Fibroblast of mammary gland (primary cell): Measurements from ENCODE around the gene PRRT2.

Source experiments
- DNase-seq: peaks from one replicate; pipeline ENCODE4 v3.0.0-alpha.2; 2010; ENCODE audit warnings: low read depth
- H3K4me3 ChIP-seq: 2 replicates; pipeline ENCODE4 v1.5.1; 2011; ENCODE audit warnings: low read depth, mild to moderate bottlenecking, low read length, moderate library complexity; ENCODE audit not compliant: control insufficient read depth
- CTCF ChIP-seq: conservative IDR thresholded peaks from 2 replicates; pipeline ENCODE4 v1.5.1; 2011; ENCODE audit warnings: low read depth, low read length, inconsistent platforms; ENCODE audit not compliant: control insufficient read depth, insufficient read depth

PRRT2 gene

GRCh38 chr16:29813644-29814562, 1.9 kb downstream of the PRRT2 start:
- DNase-seq = no peak
- no peak for TF ChIP-seq CTCF
- H3K4me3 ChIP-seq = no peak overlapping the region

GRCh38 chr16:29814592-29814991, 2.6 kb downstream of the PRRT2 start:
- DNase-seq = no peak
- H3K4me3 ChIP-seq = no peak overlapping the region
- TF ChIP-seq CTCF = no peak

GRCh38 chr16:29815032-29815721, 3.2 kb downstream of the PRRT2 start:
- no peak for TF ChIP-seq CTCF
- DNase-seq = no peak
- peak overlapping the region; percentile 80 for H3K4me3 ChIP-seq

GRCh38 chr16:29815793-29816693, 4.0 kb downstream of the PRRT2 start, which contains the start of gene PAGR1:
TSS of gene PAGR1 (plus strand) at chr16:29816152. CDS start at chr16:29816526, 374 bp downstream.
- H3K4me3 ChIP-seq = peak within 1 kb of the TSS; percentile 80
- peak; percentile 69 for TF ChIP-seq CTCF
- DNase-seq = peak; percentile 100

- no peak for TF ChIP-seq CTCF
- peak overlapping the region; percentile 80 for H3K4me3 ChIP-seq
- peak; percentile 50 for DNase-seq
These were observed 4.9 kb downstream of the PRRT2 start for GRCh38 chr16:29816694-29817441.
